ENCODE results near the gene SLC9A9.
"Not testable (repeated sequence)": the region's sequence is repeated elsewhere in the genome, so short reads cannot be mapped to it uniquely, and the experiment has no call there.

The SLC9A9 gene

DNA sequence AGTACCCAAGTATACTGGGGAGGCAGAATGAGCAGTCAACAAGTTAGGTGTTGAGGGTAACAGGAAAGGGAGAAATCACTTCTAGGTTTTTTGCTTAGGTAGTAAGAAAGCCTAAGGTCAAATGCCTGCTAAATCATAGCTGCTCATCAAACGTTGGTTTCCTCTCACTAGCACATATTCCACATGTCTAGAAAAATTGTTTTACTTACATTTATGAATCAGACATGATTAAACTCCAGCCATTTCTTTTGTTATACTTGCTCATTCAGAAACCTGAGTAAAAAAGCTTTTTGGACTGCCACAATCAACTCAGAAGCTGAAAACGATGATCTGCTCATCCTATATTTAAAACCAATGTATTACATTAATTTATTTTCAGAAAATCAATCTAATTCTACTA, 40.2 kb downstream of the SLC9A9 start:
- DNase-seq: no peak

DNA sequence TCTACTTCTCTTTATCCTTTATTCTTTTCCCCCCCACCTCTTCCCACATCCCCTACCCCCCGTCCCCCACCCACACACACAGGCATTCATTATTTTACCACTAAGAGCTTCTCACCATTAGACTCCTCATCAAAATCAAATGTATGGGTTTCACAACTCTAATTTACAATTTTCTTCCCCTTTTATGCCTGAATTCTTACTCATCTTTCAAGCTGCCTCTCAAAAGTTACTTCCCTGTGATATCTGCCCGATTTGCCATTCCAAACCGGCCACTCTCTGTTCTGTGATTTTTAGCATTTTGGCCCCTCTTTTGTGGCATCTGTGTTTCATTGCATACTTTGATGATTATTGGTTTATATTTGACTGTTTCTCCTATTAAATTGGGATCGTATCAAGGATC, 42.2 kb downstream of the SLC9A9 start:
- no peak for DNase-seq

DNA sequence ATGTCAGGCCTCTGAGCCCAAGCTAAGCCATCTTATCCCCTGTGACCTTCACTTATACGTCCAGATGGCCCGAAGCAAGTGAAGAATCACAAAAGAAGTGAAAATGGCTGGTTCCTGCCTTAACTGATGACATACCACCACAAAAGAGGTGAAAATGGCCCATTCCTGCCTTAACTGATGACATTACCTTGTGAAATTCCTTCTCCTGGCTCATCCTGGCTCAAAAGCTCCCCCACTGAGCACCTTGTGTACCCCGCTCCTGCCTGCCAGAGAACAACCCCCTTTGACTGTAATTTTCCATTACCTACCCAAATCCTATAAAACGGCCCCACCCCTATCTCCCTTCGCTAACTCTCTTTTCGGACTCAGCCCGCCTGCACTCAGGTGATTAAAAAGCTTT, 42.8 kb downstream of the SLC9A9 start:
- not testable (repeated sequence) for DNase-seq

DNA sequence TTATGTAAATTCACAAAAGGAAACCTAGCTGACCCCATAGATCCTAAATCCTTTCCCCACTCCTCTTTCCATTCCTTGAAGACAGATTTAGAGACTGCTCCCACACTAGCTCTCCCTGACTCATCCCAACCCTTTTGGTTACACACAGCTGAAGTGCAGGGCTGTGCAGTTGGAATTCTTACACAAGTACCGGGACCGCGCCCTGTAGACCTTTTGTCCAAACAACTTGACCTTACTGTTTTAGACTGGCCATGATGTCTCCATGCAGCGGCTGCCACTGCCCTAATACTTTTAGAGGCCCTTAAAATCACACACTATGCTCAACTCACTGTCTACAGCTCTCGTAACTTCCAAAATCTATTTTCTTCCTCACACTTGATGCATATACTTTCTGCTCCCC, 47.2 kb downstream of the SLC9A9 start:
- DNase-seq: not testable (repeated sequence)

DNA sequence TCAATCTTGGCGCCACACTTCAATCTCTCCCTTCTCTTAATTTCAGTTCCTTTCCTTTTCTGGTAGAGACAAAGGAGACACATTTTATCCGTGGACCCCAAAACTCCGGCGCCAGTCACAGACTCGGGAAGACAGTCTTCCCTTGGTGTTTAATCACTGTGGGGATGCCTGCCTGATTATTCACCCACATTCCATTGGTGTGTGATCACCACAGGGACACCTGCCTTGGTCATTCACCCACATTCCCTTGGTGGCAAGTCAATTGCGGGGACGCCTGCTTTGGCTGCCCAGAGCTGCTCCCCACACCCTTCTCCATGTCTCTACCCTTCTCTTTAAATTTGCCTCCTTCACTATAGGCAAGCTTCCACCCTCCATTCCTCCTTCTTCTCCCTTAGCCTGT, 50.1 kb downstream of the SLC9A9 start:
- DNase-seq: not testable (repeated sequence)

DNA sequence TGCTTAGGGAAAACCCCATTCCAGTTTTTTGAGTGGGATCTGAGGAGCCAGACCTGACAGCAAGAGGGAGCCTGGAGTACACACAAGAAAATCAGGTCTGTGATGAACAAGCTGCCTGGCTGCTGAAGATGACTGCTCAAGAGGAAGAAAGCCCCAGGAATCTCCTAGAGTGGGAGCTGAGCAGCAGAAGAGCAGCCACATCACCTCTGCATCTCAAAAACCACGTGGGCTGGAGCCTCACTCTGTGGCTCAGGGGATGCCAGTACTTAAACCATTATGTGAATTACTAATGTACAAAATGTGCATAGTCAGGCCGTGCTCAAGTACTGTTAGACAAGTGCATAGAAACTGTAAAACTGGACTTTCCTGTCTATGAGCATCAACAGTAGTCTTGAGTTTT, 52.4 kb downstream of the SLC9A9 start:
- DNase-seq: no peak

DNA sequence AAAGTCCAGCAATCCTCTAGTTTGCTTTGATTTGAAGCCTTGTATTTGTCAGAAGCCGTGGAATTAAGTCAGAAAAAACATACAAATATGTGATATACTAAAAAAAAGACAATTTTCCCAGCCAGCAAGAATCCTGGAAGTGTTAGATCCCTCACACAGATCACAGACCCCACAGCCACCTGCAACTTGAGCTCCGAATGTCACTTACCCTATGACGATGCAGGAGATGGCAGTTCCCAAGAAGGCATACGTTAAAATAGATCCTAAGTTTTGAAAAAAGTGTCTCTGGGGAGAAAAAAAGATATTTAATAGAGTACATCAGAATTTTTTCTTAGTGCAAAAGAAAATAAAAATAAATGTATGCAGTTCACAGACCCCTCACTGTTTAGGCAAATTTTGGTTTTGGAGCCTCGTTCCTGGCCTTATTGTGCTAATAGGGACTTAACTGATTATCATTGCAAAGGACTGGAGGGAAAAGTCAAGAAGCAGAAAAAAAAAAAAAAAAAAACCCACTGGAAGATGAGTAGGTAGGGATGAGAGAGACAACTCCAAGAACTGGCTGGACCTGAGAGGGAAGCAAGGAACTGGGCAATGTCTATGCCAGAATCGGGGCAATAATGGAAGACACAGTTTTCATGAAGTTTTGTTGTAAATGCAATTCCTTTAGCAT, 53.3 kb downstream of the SLC9A9 start:
- no peak for DNase-seq

DNA sequence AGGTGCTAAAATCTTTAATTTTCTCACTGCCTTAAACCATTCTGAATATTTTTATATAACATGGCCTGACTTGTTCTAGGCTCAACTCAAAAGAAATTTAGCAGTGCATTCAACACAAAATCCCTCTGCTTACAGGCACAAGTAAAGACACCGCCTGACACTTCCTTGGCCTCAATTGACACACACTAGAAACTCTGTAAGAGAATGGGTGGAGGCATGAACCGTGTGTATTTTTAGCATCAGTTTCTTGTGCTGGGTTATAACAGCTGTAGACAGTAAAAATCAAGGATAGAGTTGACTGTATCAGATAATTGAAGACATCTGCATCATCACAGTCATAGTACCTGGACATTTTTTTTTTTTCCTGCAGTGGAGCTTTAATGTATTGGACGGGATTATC, 54.3 kb downstream of the SLC9A9 start:
- no peak for DNase-seq

DNA sequence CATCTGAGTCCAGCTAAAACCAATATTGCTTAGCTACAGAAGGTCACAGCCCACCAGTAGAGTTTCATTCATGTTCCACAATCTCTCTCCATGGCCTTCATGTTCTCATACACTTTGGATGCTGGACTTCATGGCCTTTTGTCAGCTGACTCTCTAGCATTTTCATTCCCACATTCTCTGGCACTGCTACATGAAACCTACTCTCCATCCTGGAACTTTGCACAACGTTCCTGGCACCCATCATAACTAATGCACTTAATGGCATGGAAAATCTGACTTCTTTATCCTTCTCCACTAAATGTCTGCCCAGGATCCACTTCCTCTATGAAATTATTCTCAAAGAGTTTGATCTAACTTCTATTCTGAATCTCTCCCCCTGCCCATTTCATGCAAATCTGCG, 56.9 kb downstream of the SLC9A9 start:
- no peak for DNase-seq

DNA sequence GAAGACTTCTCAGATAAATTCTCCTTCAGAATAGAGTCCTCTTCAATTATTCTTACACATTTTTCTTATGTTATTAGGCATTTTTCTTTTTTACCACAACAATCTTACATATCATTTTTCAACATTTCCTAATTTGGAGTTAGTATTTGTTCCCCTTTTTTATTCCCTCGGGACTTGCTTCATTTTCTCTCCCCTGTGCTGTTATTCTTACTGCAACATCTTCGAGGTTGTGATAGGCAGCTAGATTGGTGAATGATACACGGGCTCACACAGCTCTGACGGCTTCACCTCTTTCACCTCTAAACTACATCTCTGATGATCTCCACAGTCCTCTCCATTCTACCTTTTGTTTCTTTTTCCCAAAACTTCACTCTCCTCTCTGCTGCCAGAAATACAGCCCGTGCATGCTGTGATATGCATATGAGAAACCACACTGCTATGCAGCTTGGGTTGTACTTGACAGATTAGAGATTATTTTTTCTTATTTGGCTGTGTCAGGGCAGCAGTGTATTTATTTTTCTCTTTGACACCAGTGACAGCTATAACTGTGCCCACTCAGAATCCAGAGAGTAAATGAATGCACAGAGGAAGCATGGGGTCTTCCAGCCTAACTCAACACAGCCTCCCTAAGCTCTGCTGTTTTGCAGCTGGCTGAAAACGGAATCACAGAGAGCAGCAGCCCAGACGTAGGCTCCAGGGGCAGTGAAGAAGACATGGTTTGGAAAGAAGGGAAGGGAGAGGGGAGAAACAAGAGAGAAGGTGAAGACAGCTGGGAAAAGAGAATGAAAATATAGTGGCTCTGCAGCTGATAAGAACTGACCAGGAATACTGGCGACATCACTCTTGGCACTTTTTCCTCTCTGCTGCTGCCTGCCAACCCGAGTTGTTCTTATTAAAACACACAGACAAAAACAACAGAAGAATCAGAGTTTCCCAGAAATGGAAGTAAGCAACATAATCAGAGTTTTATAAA, 61.8 kb downstream of the SLC9A9 start:
- DNase-seq: no peak

DNA sequence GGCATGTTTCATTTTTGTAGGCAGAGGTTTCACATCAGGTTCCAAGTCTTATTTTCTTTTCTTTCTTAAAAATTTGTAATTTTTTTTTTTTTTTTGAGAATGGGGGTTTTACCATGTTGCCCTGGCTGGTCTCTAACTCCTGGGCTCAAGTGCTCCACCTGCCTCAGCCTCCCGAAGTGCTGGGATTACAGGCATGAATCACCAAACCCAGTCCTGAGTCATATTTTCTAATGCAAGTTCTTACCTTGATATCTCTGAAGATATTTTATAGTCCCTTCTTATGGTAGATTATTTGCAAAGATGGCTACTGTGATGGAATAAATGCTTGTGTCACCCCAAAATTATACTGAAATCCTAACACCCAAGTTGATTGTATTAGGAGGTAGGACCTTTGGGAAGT, 63.8 kb downstream of the SLC9A9 start:
- no peak for DNase-seq

DNA sequence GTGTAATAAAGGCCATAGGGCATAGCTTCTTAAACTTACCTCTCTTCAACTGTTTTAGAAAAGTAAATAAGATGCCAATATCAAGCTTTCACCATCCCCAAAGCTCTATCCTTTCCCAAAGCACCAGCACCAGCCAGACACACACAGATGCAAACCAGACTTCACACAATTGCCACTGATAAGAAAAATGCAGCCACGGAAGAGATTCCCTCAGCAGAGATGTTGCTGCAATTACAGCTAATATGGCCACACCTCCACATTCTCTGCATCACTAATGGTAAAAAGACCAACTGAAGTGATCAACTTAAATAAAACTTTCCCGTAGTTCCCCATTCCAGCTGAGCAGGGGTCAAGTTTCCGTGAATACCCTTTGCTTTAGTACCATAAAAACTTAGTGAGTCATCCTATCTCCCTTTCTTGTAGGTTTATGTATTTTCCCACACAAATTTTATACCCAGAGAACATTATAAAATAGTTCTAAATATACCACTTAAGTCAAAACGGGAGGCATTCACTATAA, 64.4 kb downstream of the SLC9A9 start:
- DNase-seq: no peak

DNA sequence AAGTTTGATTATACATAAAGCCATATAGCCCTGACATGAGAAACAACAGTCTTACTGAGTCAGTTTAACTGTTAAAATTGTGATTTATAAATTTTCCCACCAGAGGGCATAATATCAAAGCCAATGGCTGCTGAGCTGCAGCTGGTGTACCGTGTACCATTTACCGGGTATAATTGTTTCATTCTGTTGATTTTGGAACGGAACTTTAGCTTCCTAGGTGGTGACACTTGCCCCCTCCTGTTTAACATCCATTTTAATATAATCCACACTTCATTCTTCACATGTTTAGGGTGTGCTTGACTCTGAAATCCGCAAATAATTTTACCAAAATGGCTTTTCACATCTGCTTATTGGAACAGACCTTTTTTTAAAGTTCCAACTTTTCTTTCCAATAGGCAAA, 72.8 kb downstream of the SLC9A9 start:
- DNase-seq: peak; percentile 88

DNA sequence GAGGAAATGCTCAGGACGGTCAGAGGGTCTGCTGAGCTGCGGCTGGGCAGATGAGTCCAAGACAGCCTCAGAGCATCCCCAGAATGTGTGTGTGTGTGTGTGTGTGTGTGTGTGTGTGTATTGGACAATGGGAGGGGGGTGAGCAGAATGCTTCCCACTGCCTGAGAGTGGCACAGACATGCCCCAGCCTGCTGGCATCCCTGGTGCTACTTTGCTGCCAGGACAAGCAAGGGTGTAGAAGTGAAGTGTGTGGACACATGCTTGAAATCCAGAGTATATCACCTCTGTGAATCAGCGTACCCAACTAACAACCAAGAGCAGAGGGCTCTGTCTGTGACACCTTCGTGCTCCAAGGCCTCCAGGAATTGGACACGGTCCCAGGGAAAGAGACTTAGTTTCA, 76.3 kb downstream of the SLC9A9 start:
- no peak for DNase-seq

DNA sequence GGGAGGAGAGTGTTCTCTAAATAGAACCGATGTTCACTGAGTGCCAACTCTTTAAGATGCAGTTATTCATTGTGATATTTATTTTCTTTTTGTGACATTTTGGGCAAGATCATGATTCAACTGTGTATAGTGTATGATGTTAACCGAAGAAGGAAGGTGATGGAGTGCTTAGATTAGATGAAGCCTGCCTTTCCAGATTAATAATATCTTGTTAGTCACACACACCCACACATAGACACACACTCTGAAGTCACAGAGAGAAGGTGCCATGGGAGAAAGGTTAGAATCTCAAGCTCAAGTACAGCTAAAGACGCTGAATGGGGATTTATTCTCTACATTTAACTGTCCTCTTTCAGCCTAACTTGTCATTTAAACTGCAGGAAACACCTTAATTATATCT, 77.0 kb downstream of the SLC9A9 start:
- DNase-seq: no peak

DNA sequence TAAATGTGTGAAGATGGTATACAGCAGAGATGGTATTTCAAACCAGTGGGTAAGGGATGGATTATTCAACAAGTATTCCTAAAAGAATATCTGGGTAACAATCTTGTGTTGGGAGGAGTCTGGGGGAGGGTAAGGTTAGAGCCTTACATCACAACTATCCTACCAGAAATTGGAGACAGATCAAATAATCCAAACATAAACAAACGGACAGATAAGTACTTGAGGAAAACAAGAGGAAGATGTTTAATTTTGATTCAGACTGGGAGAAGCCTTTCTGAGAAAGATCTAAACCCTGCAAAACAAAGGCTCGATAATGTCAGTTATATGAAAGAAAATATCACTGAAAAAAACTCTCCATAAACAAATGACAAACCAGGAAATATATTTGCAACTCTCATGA, 77.9 kb downstream of the SLC9A9 start:
- no peak for DNase-seq

DNA sequence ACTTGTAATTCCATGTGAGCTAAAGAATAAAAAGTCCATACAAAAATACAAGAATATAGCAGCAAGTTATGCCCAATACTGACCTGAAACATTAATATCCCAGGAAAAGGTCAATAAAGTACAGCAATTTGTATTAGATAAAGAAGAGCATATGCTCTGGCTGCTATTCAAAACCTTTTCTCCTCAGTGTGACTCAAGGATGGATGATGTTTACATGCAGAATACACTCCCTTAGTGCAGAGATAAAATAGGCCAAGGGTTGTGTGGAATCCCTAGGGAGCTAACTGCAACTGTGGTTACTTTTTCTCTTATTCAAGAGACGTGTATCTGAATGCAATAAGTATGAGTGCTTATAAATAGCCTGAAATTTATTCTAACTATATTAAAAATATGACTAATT, 78.7 kb downstream of the SLC9A9 start:
- DNase-seq: no peak

DNA sequence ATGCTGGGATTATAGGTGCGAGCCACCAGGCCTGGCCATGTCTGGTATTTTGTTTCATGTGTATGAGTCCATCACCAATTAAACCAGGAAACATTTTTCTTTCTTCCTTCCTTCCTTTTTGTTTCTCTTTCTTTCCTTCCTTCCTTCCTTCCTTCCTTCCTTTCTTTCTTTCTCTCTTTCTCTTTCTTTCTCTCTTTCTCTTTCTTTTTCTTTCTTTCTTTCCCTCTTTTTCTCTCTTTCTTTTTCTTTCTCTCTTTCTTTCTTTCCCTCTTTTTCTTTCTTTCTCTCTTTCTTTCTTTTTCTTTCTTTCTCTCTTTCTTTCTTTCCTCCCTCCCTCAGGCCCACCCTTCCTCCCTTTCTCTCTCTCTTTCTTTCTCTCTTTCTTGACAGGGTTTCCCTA, 83.4 kb downstream of the SLC9A9 start:
- DNase-seq: no peak

DNA sequence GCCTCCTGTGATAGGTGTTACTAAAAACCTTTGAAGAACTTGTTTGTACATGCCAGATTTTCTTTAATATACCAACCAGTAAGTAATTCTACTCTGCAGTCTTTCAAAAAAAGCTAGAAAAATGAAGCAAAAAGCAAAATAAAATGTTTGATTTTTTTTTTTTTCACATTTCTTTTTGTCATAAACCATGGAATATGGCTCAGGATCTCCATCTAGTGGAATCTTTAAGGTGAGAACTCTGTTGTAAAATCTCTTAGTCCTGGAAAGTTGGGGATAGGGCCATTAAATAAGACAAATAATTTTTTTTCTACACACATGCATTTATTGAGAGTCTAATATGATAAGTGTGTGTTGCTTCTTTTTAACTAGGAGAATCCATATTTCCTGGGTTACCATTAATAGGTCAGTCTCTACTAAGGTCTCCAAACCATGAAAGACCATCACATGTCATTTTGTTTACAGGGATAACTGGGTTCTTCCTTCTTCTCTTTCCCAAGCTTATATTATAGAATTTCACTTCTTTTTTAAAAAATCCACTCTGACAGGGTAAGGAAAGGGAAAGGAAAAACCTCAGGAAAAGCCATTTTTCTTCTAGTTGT, 84.6 kb downstream of the SLC9A9 start:
- DNase-seq: peak; percentile 21

DNA sequence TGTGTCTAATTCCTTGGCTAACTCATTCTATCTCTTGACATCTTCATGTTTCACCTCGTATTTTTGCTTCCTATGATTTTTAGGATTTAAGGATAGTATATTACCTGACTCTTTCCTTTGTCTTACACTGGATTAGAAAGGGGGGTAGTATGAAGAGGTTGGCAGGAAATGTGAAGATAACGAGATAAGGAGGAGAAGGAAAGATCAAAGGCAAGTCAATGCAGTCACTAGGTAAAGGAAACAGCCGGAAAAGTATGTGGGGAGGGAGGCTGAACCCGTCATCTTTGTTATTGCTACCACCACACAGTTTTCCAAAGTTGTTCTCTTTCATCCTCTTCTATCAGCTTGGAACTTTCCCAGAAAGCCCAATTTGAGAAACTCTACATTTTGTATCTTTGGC, 90.6 kb downstream of the SLC9A9 start:
- no peak for DNase-seq

DNA sequence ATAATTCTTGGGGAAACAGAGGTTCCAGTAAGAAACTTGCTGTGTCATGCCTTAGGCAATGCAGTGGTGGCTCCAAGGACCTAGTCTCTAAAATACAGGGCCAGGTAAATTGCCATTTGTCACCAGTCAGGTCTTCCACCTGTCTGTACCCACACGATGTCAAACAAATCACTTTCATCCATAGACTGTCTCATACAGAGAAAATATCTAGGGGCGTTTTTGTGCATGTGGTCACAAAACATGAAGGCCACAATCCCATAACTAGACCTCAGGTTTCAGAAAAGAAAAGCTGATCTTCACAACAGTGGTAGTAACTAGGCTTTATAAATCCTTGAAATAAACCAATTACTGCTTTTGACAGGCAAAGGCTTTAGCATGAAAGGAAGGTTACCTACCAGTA, 92.3 kb downstream of the SLC9A9 start:
- DNase-seq: no peak

DNA sequence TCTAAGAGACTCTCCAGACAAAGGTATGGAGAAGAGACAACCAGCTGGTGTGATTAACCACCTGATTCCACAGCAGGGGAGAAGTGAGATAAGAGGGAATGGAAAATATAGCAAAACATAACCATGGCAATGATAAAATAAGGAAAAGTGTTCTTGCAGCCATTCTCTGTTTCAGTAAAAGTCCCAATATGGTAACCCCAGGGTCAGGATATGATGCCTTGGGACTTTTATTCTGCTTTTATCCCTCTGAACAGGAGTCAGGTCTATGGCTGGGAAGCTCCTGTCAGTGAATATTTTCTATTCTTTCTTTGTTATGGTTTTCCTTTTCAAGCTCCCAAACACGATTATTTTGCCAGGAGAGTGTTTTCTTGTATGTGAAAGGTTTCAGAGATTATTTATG, 94.2 kb downstream of the SLC9A9 start:
- no peak for DNase-seq

DNA sequence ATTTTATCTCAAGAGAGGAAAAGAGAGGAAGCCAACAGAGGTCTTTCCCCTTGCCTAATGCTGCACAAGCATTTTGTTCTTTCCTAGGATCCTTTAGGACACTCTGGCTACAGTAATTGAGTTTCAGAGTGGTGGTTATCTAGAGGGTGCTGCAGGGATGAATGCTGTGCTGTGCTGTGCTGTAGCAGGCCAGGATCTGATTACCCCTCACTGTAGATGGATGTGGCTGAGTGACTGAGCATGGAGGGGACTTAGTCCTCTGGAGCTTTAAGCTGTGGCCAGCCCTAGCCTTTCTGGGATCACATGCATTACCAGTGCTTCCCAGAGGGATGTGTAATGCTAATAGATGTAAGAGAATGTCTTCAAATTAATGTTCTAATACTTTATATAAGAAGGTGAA, 94.8 kb downstream of the SLC9A9 start:
- DNase-seq: no peak

DNA sequence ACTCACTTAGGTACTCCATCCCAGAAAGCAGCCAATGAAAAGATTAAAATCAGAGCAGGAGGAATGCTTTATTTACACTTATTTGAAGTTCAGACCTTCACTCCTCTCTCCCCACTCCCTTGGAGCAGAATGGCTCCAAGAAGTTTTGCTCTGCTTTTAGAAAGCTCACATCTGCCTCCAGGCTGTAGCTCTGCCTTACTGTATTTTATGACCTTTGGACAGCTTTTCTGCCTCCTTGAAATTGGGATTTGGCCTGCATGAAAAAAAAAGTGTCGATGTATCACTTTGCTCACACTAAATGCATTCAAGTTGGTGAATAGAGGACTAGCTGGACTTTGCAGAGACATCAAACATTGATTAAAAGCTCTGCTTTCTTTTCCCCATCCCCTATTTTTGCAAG, 95.3 kb downstream of the SLC9A9 start:
- no peak for DNase-seq
